Measurements from ENCODE around the gene DBI.

DNA sequence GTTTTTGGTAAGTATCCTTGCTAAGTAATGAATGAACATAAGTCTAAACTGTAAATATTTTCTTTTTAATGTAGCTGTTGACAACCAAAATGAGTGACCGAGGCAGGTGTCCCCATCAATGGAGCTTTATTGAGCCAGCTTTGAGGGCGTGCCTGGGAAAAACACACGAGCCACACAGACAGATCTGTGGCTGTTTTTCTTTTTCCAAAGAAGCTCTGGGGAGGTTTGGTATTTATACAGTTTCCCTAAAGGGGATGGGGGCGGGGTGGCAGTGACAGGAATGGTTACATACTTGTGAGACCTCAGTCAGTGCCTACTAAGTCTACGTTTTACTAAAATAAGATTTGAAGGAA is 11.2 kb downstream of the DBI start:
- TF ChIP-seq, protein P1, sequence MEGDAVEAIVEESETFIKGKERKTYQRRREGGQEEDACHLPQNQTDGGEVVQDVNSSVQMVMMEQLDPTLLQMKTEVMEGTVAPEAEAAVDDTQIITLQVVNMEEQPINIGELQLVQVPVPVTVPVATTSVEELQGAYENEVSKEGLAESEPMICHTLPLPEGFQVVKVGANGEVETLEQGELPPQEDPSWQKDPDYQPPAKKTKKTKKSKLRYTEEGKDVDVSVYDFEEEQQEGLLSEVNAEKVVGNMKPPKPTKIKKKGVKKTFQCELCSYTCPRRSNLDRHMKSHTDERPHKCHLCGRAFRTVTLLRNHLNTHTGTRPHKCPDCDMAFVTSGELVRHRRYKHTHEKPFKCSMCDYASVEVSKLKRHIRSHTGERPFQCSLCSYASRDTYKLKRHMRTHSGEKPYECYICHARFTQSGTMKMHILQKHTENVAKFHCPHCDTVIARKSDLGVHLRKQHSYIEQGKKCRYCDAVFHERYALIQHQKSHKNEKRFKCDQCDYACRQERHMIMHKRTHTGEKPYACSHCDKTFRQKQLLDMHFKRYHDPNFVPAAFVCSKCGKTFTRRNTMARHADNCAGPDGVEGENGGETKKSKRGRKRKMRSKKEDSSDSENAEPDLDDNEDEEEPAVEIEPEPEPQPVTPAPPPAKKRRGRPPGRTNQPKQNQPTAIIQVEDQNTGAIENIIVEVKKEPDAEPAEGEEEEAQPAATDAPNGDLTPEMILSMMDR (IDR thresholded peaks at IDR 0.05; ENCODE audit: poor library complexity, severe bottlenecking), result no peak
- TF ChIP-seq MXI1 (conservative IDR thresholded peaks at IDR 0.05; ENCODE audit: poor library complexity, severe bottlenecking), result no peak
- no peak for TF ChIP-seq EZH2 (IDR thresholded peaks at IDR 0.05; ENCODE audit: borderline replicate concordance, insufficient read depth, low read length, poor library complexity, severe bottlenecking)
- TF ChIP-seq SMC3 (conservative IDR thresholded peaks at IDR 0.05; ENCODE audit: poor library complexity), result no peak
- TF ChIP-seq TAF1 (IDR thresholded peaks at IDR 0.05; ENCODE audit: low read depth), result no peak
- no peak for TF ChIP-seq POLR2AphosphoS5 (IDR thresholded peaks at IDR 0.05)
